CD14-positive monocyte (primary cell): Measurements from ENCODE around the gene LRRC4C. TPM values are rescaled to one million over a fixed set of nuclear protein-coding genes. Genes with fewer than 3 reads are reported as not detected.

Source experiments
- DNase-seq, 3 donors: peaks; one replicate each; pipeline ENCODE4 v3.0.0-alpha.2; 2011 to 2022
- H2AFZ ChIP-seq: 2 replicates; pipeline ENCODE4 v1.6.0; 2012; ENCODE audit warnings: mild to moderate bottlenecking, low read depth, low read length, inconsistent platforms; ENCODE audit not compliant: insufficient read depth, poor library complexity, severe bottlenecking
- H3K27ac ChIP-seq, 2 donors: 1 replicate in 1 of 2; 2 replicates in 1 of 2; pipeline ENCODE4 v1.5.1; 2012 to 2013; ENCODE audit warnings: low read length in 2 of 2, control low read depth in 1 of 2, inconsistent platforms in 1 of 2, low read depth in 1 of 2, mild to moderate bottlenecking in 1 of 2
- H3K27me3 ChIP-seq, 2 donors: one replicate each; pipeline versions ENCODE4 v1.6.0 to v1.6.1; 2011 to 2013; ENCODE audit warnings: low read length in 2 of 2; ENCODE audit not compliant: control insufficient read depth in 2 of 2, insufficient read depth in 2 of 2
- H3K36me3 ChIP-seq, 2 donors: replicated peaks in 1 of 2; 1 replicate in 1 of 2; 2 replicates in 1 of 2; pipeline versions ENCODE4 v1.5.1 to v1.6.1; 2012 to 2013; ENCODE audit warnings: low read length in 2 of 2, control low read depth in 1 of 2, inconsistent platforms in 1 of 2, mild to moderate bottlenecking in 1 of 2; ENCODE audit not compliant: insufficient read depth in 2 of 2, control insufficient read depth in 1 of 2
- H3K4me1 ChIP-seq, 2 donors: 1 replicate in 1 of 2; 2 replicates in 1 of 2; pipeline versions ENCODE4 v1.5.1 to v1.6.1; 2012 to 2013; ENCODE audit warnings: low read length in 2 of 2, control low read depth in 1 of 2, inconsistent platforms in 1 of 2, mild to moderate bottlenecking in 1 of 2, moderate library complexity in 1 of 2; ENCODE audit not compliant: insufficient read depth in 2 of 2, control insufficient read depth in 1 of 2
- H3K4me2 ChIP-seq: replicated peaks from 2 replicates; pipeline ENCODE3; 2012; ENCODE audit warnings: low read length, moderate library complexity, mild to moderate bottlenecking; ENCODE audit not compliant: poor library complexity, severe bottlenecking; ENCODE audit errors: extremely low read depth
- H3K4me3 ChIP-seq, 3 experiments: fragments of 200-600 bp in 1 of 3; sonication (generic) in 1 of 3; replicated peaks in 1 of 3; 1 replicate in 2 of 3; 2 replicates in 1 of 3; pipeline ENCODE4 v1.5.1; 2011 to 2013; ENCODE audit warnings: low read length in 3 of 3, mild to moderate bottlenecking in 3 of 3, control low read depth in 2 of 3, low read depth in 2 of 3, inconsistent platforms in 1 of 3, moderate library complexity in 1 of 3
- H3K79me2 ChIP-seq: 2 replicates; pipeline ENCODE4 v1.6.0; 2012; ENCODE audit warnings: mild to moderate bottlenecking, control low read depth, inconsistent platforms, low read length, moderate library complexity; ENCODE audit not compliant: insufficient read depth
- H3K9ac ChIP-seq: 2 replicates; pipeline ENCODE4 v1.6.0; 2017; ENCODE audit warnings: low read length, mild to moderate bottlenecking; ENCODE audit not compliant: insufficient read depth, poor library complexity, severe bottlenecking
- H3K9me3 ChIP-seq, 2 donors: replicated peaks in 1 of 2; 1 replicate in 1 of 2; 2 replicates in 1 of 2; pipeline versions ENCODE4 v1.5.1 to v1.6.1; 2012 to 2013; ENCODE audit warnings: low read length in 2 of 2, control low read depth in 1 of 2; ENCODE audit not compliant: control insufficient read depth in 1 of 2, insufficient read depth in 1 of 2
- H4K20me1 ChIP-seq: 2 replicates; pipeline ENCODE4 v1.6.0; 2012; ENCODE audit warnings: mild to moderate bottlenecking, low read length, control low read depth, moderate library complexity; ENCODE audit not compliant: insufficient read depth
- H3K27ac Mint-ChIP-seq, 7 donors: one replicate each; pipeline ENCODE4 v1.8.0; 2020; ENCODE audit warnings: mild to moderate bottlenecking in 7 of 7, mixed read lengths in 7 of 7, moderate library complexity in 6 of 7, inconsistent platforms in 2 of 7
- H3K27me3 Mint-ChIP-seq, 3 donors: one replicate each; pipeline ENCODE4 v1.8.0; 2021 to 2022; ENCODE audit warnings: low read depth in 3 of 3, mild to moderate bottlenecking in 3 of 3, mixed read lengths in 3 of 3, moderate library complexity in 3 of 3, inconsistent platforms in 1 of 3
- H3K36me3 Mint-ChIP-seq, 2 donors: one replicate each; pipeline ENCODE4 v1.8.0; 2020; ENCODE audit warnings: mixed read lengths in 2 of 2, inconsistent platforms in 1 of 2, mild to moderate bottlenecking in 1 of 2
- H3K4me1 Mint-ChIP-seq: one replicate; pipeline ENCODE4 v1.8.0; 2020; ENCODE audit warnings: mild to moderate bottlenecking, mixed read lengths
- H3K4me3 Mint-ChIP-seq, 2 donors: one replicate each; pipeline ENCODE4 v1.8.0; 2020; ENCODE audit warnings: mild to moderate bottlenecking in 2 of 2, mixed read lengths in 2 of 2, moderate library complexity in 1 of 2
- H3K9me3 Mint-ChIP-seq, 7 donors: one replicate each; pipeline ENCODE4 v1.8.0; 2020 to 2022; ENCODE audit warnings: mixed read lengths in 7 of 7, mild to moderate bottlenecking in 6 of 7, moderate library complexity in 6 of 7, inconsistent platforms in 2 of 7
- CTCF ChIP-seq: fragments of 200-600 bp; IDR thresholded peaks from one replicate; pipeline ENCODE4 v1.8.0; 2022; ENCODE audit warnings: antibody characterized with exemption, mild to moderate bottlenecking
- WGBS: methylation state at CpG from one replicate; pipeline ENCODE4 v1.1.5; 2013; ENCODE audit warnings: missing lambda C conversion rate; ENCODE audit not compliant: insufficient coverage; 5-methylcytosine and 5-hydroxymethylcytosine counted together
- intact Hi-C, 2 donors: fragments of 100-400 bp; cut with micrococcal nuclease; formaldehyde crosslinking; loops; one replicate each; pipeline versions ENCODE4 v1.15.0 to v1.15.1; 2023
- polyA plus RNA-seq, 3 donors: library from polyadenylated mRNA; depleted of rRNA in 1 of 3; unstranded in 2 of 3; stranded (reverse) in 1 of 3; fragments of 300-500 nt in 2 of 3; fragments of >200 nt in 1 of 3; fragmentation: Illumina TruSeq in 2 of 3; gene quantifications; 1 replicate in 2 of 3; 2 replicates in 1 of 3; pipeline ENCODE4 v1.2.3, GENCODE V29; 2012 to 2021

LRRC4C gene
- polyA plus RNA-seq, 3 donors = not detected

GRCh38 chr11:41121600-41121999, 337.9 kb downstream of the LRRC4C start:
- Mint-ChIP-seq H3K36me3 (no peaks in the 10 kb centered on the region), H3K9me3 (peaks cover 0 to 11% (median 3%) of the 10 kb centered on the region in 7 donors), H3K27me3 (no peaks in the 10 kb centered on the region), H3K4me1 (no peaks in the 10 kb centered on the region), H3K27ac (no peak overlapping the region), H3K4me3 (no peak overlapping the region)
- intact Hi-C loops = no loop called here
- DNase-seq = no peak
- no peak for TF ChIP-seq CTCF
- Histone ChIP-seq H3K4me3 (no peak overlapping the region), H3K9me3 (no peaks in the 10 kb centered on the region), H3K9ac (no peak overlapping the region), H3K27me3 (no peaks in the 10 kb centered on the region), H3K36me3 (no peaks in the 10 kb centered on the region), H3K79me2 (no peaks in the 10 kb centered on the region), H2AFZ (no peak overlapping the region), H3K4me2 (no peak overlapping the region), H4K20me1 (no peaks in the 10 kb centered on the region), H3K4me1 (no peaks in the 10 kb centered on the region), H3K27ac (no peak overlapping the region)

GRCh38 chr11:41119484-41119883, 340.0 kb downstream of the LRRC4C start:
- H3K4me1 ChIP-seq = no peaks in the 10 kb centered on the region
- intact Hi-C loops = no loop called here
- Mint-ChIP-seq H3K4me1 (no peaks in the 10 kb centered on the region), H3K36me3 (no peaks in the 10 kb centered on the region), H3K27ac (no peak overlapping the region), H3K4me3 (no peak overlapping the region), H3K9me3 (peaks cover 0 to 8% (median 3%) of the 10 kb centered on the region in 7 donors), H3K27me3 (no peaks in the 10 kb centered on the region)
- H3K36me3 ChIP-seq = no peaks in the 10 kb centered on the region
- no CpG with 5 or more reads among the region's 2 CpGs for WGBS
- no peaks in the 10 kb centered on the region for H3K79me2 ChIP-seq
- H3K4me2 ChIP-seq = no peak overlapping the region
- no peak for TF ChIP-seq CTCF
- no peak overlapping the region for H3K4me3 ChIP-seq
- H3K27me3 ChIP-seq = no peaks in the 10 kb centered on the region
- no peak overlapping the region for H3K27ac ChIP-seq
- no peaks in the 10 kb centered on the region for H4K20me1 ChIP-seq
- H2AFZ ChIP-seq = no peak overlapping the region
- H3K9me3 ChIP-seq = no peaks in the 10 kb centered on the region
- DNase-seq = no peak
- H3K9ac ChIP-seq = no peak overlapping the region
